Measurements from ENCODE around the gene HTR2B.
"Not testable (repeated sequence)": the region's sequence is repeated elsewhere in the genome, so short reads cannot be mapped to it uniquely, and the experiment has no call there.

The HTR2B gene

GRCh38 chr2:231093933-231094332 lies 30.9 kb downstream of the HTR2B start:
- DNase-seq (ENCODE audit: low spot score): no peak

- no peak for DNase-seq (ENCODE audit: low spot score)
Observed at GRCh38 chr2:231088754-231089153, 36.1 kb downstream of the HTR2B start.

GRCh38 chr2:231084565-231084964 lies 40.3 kb downstream of the HTR2B start:
- DNase-seq (ENCODE audit: low spot score): no peak

- no peak for DNase-seq (ENCODE audit: low spot score)
Observed at GRCh38 chr2:231069379-231070054, 55.3 kb downstream of the HTR2B start.

GRCh38 chr2:231068525-231069222 lies 56.2 kb downstream of the HTR2B start:
- no peak for DNase-seq (ENCODE audit: low spot score)

- DNase-seq (ENCODE audit: low spot score): not testable (repeated sequence)
Observed at GRCh38 chr2:231067531-231067930, 57.3 kb downstream of the HTR2B start.

GRCh38 chr2:231065966-231066365 lies 58.9 kb downstream of the HTR2B start:
- DNase-seq (ENCODE audit: low spot score): no peak

DNA sequence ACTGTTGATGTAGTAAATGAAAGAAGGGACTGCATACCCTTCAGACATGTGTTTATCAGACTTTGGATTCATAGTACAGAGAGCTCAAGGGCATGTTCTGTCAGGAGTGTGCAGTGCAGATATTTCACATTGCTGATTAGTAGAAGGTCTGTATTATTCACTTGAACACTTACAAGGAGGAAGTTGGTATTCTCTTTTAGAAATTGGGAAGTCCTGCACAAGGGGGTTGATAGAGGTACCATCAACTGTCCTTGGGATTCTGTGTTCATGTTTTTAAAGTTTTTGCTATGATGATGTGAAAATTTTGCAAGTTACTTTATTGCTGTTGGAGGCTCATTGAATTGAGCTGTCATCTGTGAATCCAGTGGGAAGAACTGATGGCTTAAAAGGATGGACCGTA lies 61.5 kb downstream of the HTR2B start:
- DNase-seq (ENCODE audit: low spot score): no peak

- DNase-seq (ENCODE audit: low spot score): no peak
Observed at GRCh38 chr2:231062776-231063175, 62.1 kb downstream of the HTR2B start.

DNA sequence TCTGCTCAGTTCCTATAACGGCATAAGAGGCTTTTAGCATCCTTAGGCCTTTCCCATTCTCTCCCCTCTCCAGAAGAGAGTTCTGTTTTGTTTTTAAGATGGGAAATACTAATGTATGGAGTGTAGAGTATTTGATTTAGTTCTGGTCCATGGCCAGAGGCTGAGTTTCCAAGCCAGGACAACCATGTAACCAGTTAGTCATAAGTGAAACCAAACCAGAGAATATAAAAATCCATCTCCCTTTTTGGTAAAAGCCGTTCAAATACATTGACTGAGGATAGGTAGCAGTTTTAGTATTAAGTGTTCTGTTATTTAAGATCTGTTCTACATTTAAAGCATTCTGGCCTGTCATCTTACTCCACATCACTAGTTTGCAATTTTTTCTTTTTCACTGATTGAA lies 65.1 kb downstream of the HTR2B start:
- no peak for DNase-seq (ENCODE audit: low spot score)

DNA sequence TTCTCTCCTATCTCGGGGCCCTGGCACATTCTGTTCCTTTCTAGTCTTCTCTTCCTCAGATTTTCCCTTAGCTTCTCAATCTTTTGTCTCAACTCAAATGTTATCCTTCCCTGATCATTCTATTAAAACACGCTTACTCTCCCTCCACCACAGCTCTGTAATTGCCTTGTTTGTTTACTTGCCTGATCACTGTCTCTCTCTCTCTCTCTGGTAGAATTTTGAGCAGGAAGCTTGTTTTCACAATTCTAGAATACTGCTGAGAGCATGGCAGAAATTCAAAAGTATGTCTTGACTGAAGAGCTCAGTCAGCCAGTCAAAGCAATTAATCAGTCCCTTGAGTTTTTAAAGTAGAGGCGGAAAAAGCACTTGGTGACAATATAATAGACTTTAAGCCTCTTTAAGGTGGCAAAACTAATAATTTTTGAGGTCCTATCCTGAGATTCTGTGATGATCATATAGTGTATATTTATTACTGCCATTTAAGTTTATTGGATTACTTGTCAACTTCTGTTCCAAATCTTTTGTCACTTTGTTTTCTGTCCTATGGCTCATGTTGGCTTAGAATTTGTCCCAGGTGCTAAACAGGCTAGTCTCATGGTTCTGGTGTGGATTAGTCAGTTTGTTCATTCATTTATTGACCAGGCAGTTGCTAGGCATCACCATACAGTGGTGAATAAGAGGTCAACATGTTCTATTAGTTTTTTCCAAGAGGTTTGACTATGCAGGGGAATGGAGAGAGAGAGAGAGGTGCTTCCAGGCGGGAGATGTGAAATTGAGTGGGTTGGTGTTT lies 65.9 kb downstream of the HTR2B start:
- no peak for DNase-seq (ENCODE audit: low spot score)
